C4-2B (cell line): ENCODE results near the gene TRHDE.

Experiments used
- H3K27ac ChIP-seq: fragments of 450-650 bp; 2 replicates; pipeline ENCODE4 v1.5.1; 2017
- ZFX ChIP-seq: fragments of 450-650 bp; IDR thresholded peaks from 2 replicates; pipeline ENCODE4 v1.6.1; 2017
- TF ChIP-seq, protein P1 (sequence below): fragments of 450-650 bp; conservative IDR thresholded peaks from 2 replicates; pipeline ENCODE4 v1.5.1; 2017; ENCODE audit warnings: mild to moderate bottlenecking

Gene TRHDE

DNA sequence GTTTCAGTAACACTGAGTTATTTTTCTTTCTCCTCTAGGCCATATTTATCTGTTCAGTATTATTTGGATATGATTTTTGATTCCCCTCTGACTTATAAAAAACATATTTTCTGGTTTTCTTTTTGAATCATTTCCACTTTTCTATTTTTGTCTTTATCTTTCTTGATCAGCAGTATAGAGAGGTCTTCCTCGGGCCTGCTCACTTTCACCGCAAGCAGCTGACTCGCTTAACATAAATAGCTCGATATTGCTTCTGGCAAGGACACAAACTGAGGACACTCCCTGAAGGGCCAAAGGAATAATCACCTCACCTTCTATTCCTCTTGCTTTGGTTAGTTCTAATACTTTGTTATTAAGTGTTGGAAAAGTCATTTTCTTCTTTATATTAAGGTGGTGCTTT is 25.8 kb upstream of the TRHDE start:
- no peak overlapping the region for H3K27ac ChIP-seq
- TF ChIP-seq, protein P1, sequence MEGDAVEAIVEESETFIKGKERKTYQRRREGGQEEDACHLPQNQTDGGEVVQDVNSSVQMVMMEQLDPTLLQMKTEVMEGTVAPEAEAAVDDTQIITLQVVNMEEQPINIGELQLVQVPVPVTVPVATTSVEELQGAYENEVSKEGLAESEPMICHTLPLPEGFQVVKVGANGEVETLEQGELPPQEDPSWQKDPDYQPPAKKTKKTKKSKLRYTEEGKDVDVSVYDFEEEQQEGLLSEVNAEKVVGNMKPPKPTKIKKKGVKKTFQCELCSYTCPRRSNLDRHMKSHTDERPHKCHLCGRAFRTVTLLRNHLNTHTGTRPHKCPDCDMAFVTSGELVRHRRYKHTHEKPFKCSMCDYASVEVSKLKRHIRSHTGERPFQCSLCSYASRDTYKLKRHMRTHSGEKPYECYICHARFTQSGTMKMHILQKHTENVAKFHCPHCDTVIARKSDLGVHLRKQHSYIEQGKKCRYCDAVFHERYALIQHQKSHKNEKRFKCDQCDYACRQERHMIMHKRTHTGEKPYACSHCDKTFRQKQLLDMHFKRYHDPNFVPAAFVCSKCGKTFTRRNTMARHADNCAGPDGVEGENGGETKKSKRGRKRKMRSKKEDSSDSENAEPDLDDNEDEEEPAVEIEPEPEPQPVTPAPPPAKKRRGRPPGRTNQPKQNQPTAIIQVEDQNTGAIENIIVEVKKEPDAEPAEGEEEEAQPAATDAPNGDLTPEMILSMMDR = no peak
- no peak for TF ChIP-seq ZFX

- no peak overlapping the region for H3K27ac ChIP-seq
- no peak for TF ChIP-seq ZFX
- TF ChIP-seq, protein P1 = no peak
These were observed 21.8 kb upstream of the TRHDE start for GRCh38 chr12:72250346-72250745.

GRCh38 chr12:72256725-72257124 is 15.4 kb upstream of the TRHDE start:
- TF ChIP-seq, protein P1 = no peak
- TF ChIP-seq ZFX = no peak
- H3K27ac ChIP-seq = no peak overlapping the region

DNA sequence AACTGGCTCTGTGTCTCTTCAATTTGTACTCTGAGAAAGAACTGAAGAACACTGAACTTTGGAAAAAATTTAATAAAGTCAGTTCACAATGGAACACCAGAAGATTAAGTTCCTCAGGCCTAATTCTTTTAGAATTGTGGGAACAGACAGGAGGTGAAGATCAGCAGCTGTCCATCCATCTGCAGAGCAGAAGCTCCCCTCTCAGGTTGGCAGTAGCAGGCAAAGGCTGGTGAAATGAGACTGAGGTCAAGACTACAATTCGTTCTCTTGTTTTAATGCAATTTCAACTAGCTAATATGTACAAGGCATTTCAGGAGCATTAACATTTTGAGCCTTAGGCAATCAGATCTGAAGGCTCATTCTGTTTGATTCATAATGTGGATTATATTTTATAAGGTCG is 10.3 kb upstream of the TRHDE start:
- no peak overlapping the region for H3K27ac ChIP-seq
- TF ChIP-seq, protein P1 = no peak
- no peak for TF ChIP-seq ZFX

DNA sequence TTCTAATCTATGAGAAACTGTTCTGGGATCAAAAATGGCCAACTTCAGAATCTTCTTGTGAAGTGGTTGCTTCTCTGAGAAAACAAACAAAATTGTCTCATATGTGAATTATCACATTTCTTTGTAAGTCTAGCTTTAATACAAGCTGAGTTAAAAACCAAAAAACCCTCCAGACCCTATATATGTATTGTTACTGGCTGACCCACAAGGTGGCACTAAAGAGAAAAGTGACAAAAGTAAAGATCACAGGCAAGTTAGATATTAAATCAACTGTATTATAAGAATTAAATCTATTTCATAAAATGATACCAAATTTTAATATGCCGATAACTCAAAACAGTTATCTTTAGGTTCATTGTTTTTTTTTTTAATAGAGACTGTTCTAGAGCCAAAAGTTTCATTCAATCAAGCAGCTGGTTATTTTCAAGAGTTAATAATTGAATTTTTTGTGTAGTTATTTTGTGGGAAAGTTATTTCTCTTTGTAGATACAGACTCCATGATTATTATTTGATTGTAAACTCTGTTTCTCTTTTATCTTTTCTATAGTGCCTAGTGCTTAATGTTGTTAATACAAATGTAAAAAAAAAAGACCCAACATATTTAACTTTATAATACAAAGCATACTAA is 7.5 kb upstream of the TRHDE start:
- TF ChIP-seq, protein P1 = peak; percentile 72
- TF ChIP-seq ZFX = no peak
- no peak overlapping the region for H3K27ac ChIP-seq

GRCh38 chr12:72267974-72268373 is 4.2 kb upstream of the TRHDE start:
- TF ChIP-seq, protein P1 = peak; percentile 34
- no peak for TF ChIP-seq ZFX
- H3K27ac ChIP-seq = no peak overlapping the region

DNA sequence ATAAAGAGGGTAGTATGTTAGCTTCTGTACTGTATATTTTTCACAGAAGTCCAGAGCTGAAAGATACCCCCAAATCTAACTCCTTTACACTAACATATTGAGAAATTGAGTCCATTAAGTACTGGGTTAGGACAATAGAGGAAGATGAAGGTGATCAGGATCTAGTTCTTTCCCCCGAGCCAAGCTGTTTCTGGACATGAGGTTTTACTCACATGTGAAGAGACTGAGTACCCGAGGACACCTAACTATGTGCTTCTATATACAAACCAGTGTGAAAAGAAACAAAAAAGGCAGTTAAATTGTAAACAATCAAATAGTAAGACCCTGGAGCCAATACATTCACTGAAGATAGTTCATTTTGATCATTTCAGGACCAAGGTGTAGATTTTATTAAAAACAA is 3.8 kb upstream of the TRHDE start:
- no peak overlapping the region for H3K27ac ChIP-seq
- TF ChIP-seq, protein P1 = no peak
- TF ChIP-seq ZFX = no peak
